ENCODE data around the gene EVA1C. TPM values are rescaled to one million over a fixed set of nuclear protein-coding genes. Genes with fewer than 3 reads are reported as not detected.

EVA1C gene
- total RNA-seq, 5 donors from 2014 or later (not counting 1 experiment from before 2014, with no cell fraction given): 9.7 to 22.1 (median 18.0) TPM

- ATAC-seq (replicated peaks in 1 of 4) (no peak), DNase-seq (no peak)
- H3K27ac Mint-ChIP-seq: no peak overlapping the region
- peaks cover 0 to 5% (median 0%) of the 10 kb centered on the region in 3 donors for H3K4me1 Mint-ChIP-seq
- CTCF ChIA-PET: no interaction called here
- POLR2A ChIA-PET: no interaction called here
- H3K36me3 Mint-ChIP-seq: peaks cover 3% of the 10 kb centered on the region
- no peak overlapping the region for H3K27ac ChIP-seq (ENCODE audit: low read length)
- no peak overlapping the region for H3K4me3 ChIP-seq (ENCODE audit: control insufficient read depth in 1 of 2, extremely low read depth in 1 of 2, low read length in 1 of 2)
- H3K9me3 Mint-ChIP-seq: no peaks in the 10 kb centered on the region
- no peaks in the 10 kb centered on the region for H3K9me3 ChIP-seq
- no peaks in the 10 kb centered on the region for H3K27me3 ChIP-seq (replicated peaks in 1 of 2; ENCODE audit: control insufficient read depth in 2 of 2, extremely low read depth in 1 of 2, insufficient read depth in 2 of 2, low read length in 1 of 2)
- H3K27me3 Mint-ChIP-seq: no peaks in the 10 kb centered on the region
- WGBS (ENCODE audit: insufficient coverage): 86% methylated on average over 2 of the region's 4 CpGs
- H3K4me3 Mint-ChIP-seq: no peak overlapping the region
- peaks cover 0 to 2% of the 10 kb centered on the region in 2 experiments for H3K4me1 ChIP-seq (ENCODE audit: control insufficient read depth in 1 of 2, extremely low read depth in 1 of 2, insufficient read depth in 2 of 2, low read length in 2 of 2)
- no peaks in the 10 kb centered on the region for H3K36me3 ChIP-seq (ENCODE audit: control insufficient read depth in 2 of 2, extremely low read depth in 1 of 2, insufficient read depth in 1 of 2, low read length in 1 of 2)
These were observed 132.2 kb downstream of the EVA1C start for GRCh38 chr21:32544697-32545096.

DNA sequence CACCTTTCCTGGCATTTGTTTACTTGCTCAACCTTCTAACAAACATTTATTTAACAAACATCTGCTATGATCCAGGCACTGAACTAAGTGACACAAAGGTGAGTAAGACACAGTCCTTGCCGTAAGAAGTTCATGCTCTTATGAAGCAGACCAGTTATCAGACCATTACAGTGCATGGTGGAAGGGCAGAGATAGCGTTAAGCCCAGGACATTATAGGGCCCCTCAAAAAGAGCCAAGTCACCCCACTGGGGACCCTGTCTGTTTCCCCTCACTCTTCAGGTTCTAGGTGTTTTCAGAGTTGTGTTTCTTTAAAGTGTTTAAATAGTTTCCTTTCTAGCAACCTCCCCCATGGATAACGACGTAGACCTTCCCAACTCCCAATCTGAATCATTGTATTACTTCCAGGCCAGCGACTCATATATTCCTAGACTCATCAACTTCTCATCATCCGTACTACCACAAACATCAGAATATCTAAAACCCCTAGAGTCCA, 133.5 kb downstream of the EVA1C start:
- H3K9me3 ChIP-seq: no peaks in the 10 kb centered on the region
- no peak overlapping the region for H3K27ac Mint-ChIP-seq

DNA sequence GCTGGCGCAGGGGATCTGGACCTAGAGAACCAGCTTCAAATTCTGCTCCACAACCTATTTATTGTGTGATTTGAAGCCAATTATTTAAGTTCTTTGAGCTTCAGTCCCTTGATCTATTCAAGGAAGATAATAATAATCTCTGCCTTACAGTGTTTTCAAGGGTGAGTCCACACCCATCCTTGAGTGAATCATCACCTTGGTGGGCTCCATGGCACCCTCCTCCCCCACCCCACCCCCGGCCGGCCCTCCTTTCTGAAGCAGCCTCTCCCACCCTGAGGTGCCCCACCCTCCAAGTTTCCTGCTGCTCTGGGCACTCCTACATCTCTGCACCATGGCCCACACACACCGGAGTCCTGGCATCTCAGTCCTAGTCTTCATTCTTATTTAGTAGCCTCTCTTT, 134.5 kb downstream of the EVA1C start:
- no peak overlapping the region for H3K4me3 Mint-ChIP-seq
- Histone ChIP-seq H3K4me1 (ENCODE audit: control insufficient read depth in 1 of 2, extremely low read depth in 1 of 2, insufficient read depth in 2 of 2, low read length in 2 of 2) (peaks cover 0 to 2% of the 10 kb centered on the region in 2 experiments), H3K27me3 (replicated peaks in 1 of 2; ENCODE audit: control insufficient read depth in 2 of 2, extremely low read depth in 1 of 2, insufficient read depth in 2 of 2, low read length in 1 of 2) (no peaks in the 10 kb centered on the region), H3K4me3 (ENCODE audit: control insufficient read depth in 1 of 2, extremely low read depth in 1 of 2, low read length in 1 of 2) (no peak overlapping the region), H3K9me3 (no peaks in the 10 kb centered on the region), H3K36me3 (ENCODE audit: control insufficient read depth in 2 of 2, extremely low read depth in 1 of 2, insufficient read depth in 1 of 2, low read length in 1 of 2) (no peaks in the 10 kb centered on the region), H3K27ac (ENCODE audit: low read length) (no peak overlapping the region)
- no peak for ATAC-seq (replicated peaks in 1 of 4)
- H3K4me1 Mint-ChIP-seq: peaks cover 0 to 5% (median 0%) of the 10 kb centered on the region in 3 donors
- WGBS (ENCODE audit: insufficient coverage): 80% methylated on average over 1 of the region's 4 CpGs
- CTCF ChIA-PET: no interaction called here
- POLR2A ChIA-PET: interaction anchor here in 1 of 2 donors (0.6 kb wide), 1 partner anchor 1074 kb away, joined by 5 read pairs; no protein-coding TSS in a partner anchor
- no peaks in the 10 kb centered on the region for H3K9me3 Mint-ChIP-seq
- H3K27me3 Mint-ChIP-seq: no peaks in the 10 kb centered on the region
- DNase-seq: no peak
- H3K27ac Mint-ChIP-seq: no peak overlapping the region
- peaks cover 3% of the 10 kb centered on the region for H3K36me3 Mint-ChIP-seq

More for the DNA sequence above, 133.5 kb downstream of the EVA1C start:
- Mint-ChIP-seq H3K27me3 (no peaks in the 10 kb centered on the region), H3K9me3 (no peaks in the 10 kb centered on the region), H3K4me1 (peaks cover 0 to 5% (median 0%) of the 10 kb centered on the region in 3 donors), H3K4me3 (no peak overlapping the region), H3K36me3 (peaks cover 3% of the 10 kb centered on the region)
- ChIA-PET CTCF (no interaction called here), POLR2A (no interaction called here)
- no peaks in the 10 kb centered on the region for H3K27me3 ChIP-seq (replicated peaks in 1 of 2; ENCODE audit: control insufficient read depth in 2 of 2, extremely low read depth in 1 of 2, insufficient read depth in 2 of 2, low read length in 1 of 2)
- H3K27ac ChIP-seq (ENCODE audit: low read length): no peak overlapping the region
- H3K4me1 ChIP-seq (ENCODE audit: control insufficient read depth in 1 of 2, extremely low read depth in 1 of 2, insufficient read depth in 2 of 2, low read length in 2 of 2): peaks cover 0 to 2% of the 10 kb centered on the region in 2 experiments
- 80% methylated on average over 1 of the region's 6 CpGs for WGBS (ENCODE audit: insufficient coverage)
- no peaks in the 10 kb centered on the region for H3K36me3 ChIP-seq (ENCODE audit: control insufficient read depth in 2 of 2, extremely low read depth in 1 of 2, insufficient read depth in 1 of 2, low read length in 1 of 2)
- DNase-seq: no peak
- no peak overlapping the region for H3K4me3 ChIP-seq (ENCODE audit: control insufficient read depth in 1 of 2, extremely low read depth in 1 of 2, low read length in 1 of 2)
- no peak for ATAC-seq (replicated peaks in 1 of 4)

DNA sequence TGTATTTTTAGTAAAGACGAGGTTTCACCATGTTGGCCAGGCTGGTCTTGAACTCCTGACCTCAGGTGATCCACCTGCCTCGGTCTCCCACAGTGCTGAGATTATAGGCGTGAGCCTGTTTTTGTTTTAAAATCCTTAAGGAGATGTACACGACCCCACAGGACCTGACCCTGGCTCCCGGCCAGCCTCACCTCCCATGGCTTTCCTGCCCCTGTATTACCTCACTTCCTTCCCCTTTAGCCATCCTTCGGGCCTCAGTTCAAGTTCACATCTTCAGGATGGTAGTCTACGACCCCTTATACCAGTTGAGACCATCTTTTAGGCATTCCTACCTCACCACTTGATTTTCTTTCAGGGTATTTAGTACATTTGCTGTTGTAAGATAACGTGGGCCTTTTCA, 136.5 kb downstream of the EVA1C start:
- no peak overlapping the region for H3K4me3 ChIP-seq (ENCODE audit: control insufficient read depth in 1 of 2, extremely low read depth in 1 of 2, low read length in 1 of 2)
- H3K4me3 Mint-ChIP-seq: no peak overlapping the region
- H3K36me3 ChIP-seq (ENCODE audit: control insufficient read depth in 2 of 2, extremely low read depth in 1 of 2, insufficient read depth in 1 of 2, low read length in 1 of 2): no peaks in the 10 kb centered on the region
- 71% methylated on average over 5 of the region's 8 CpGs for WGBS (ENCODE audit: insufficient coverage)
- no peaks in the 10 kb centered on the region for H3K9me3 ChIP-seq
- H3K9me3 Mint-ChIP-seq: no peaks in the 10 kb centered on the region
- ChIA-PET CTCF (no interaction called here), POLR2A (interaction anchor here in 1 of 2 donors (0.7 kb wide), 1 partner anchor 10 kb away, joined by 3 read pairs; no protein-coding TSS in a partner anchor)
- H3K36me3 Mint-ChIP-seq: no peaks in the 10 kb centered on the region
- ATAC-seq (replicated peaks in 1 of 4): no peak
- H3K27me3 ChIP-seq (replicated peaks in 1 of 2; ENCODE audit: control insufficient read depth in 2 of 2, extremely low read depth in 1 of 2, insufficient read depth in 2 of 2, low read length in 1 of 2): no peaks in the 10 kb centered on the region
- H3K4me1 ChIP-seq (ENCODE audit: control insufficient read depth in 1 of 2, extremely low read depth in 1 of 2, insufficient read depth in 2 of 2, low read length in 2 of 2): peaks cover 0 to 1% of the 10 kb centered on the region in 2 experiments
- no peak for DNase-seq
- no peak overlapping the region for H3K27ac ChIP-seq (ENCODE audit: low read length)
- no peak overlapping the region for H3K27ac Mint-ChIP-seq
- H3K4me1 Mint-ChIP-seq: peaks cover 0 to 2% (median 0%) of the 10 kb centered on the region in 3 donors
- H3K27me3 Mint-ChIP-seq: no peaks in the 10 kb centered on the region

GRCh38 chr21:32549440-32549839, 136.9 kb downstream of the EVA1C start:
- ChIA-PET CTCF (no interaction called here), POLR2A (interaction anchor here in 1 of 2 donors (0.7 kb wide), 1 partner anchor 11 kb away, joined by 3 read pairs; no protein-coding TSS in a partner anchor)
- no peak overlapping the region for H3K27ac ChIP-seq (ENCODE audit: low read length)
- ATAC-seq (replicated peaks in 1 of 4) (no peak), DNase-seq (no peak)
- no CpG with 5 or more reads among the region's 1 CpG for WGBS (ENCODE audit: insufficient coverage)
- H3K4me3 Mint-ChIP-seq: no peak overlapping the region
- H3K27ac Mint-ChIP-seq: no peak overlapping the region
- no peaks in the 10 kb centered on the region for H3K4me1 ChIP-seq (ENCODE audit: control insufficient read depth in 1 of 2, extremely low read depth in 1 of 2, insufficient read depth in 2 of 2, low read length in 2 of 2)
- no peak overlapping the region for H3K4me3 ChIP-seq (ENCODE audit: control insufficient read depth in 1 of 2, extremely low read depth in 1 of 2, low read length in 1 of 2)
- no peaks in the 10 kb centered on the region for H3K36me3 Mint-ChIP-seq
- no peaks in the 10 kb centered on the region for H3K27me3 Mint-ChIP-seq
- H3K36me3 ChIP-seq (ENCODE audit: control insufficient read depth in 2 of 2, extremely low read depth in 1 of 2, insufficient read depth in 1 of 2, low read length in 1 of 2): no peaks in the 10 kb centered on the region
- H3K9me3 Mint-ChIP-seq: no peaks in the 10 kb centered on the region
- H3K27me3 ChIP-seq (replicated peaks in 1 of 2; ENCODE audit: control insufficient read depth in 2 of 2, extremely low read depth in 1 of 2, insufficient read depth in 2 of 2, low read length in 1 of 2): no peaks in the 10 kb centered on the region
- H3K4me1 Mint-ChIP-seq: peaks cover 0 to 2% (median 0%) of the 10 kb centered on the region in 3 donors
- no peaks in the 10 kb centered on the region for H3K9me3 ChIP-seq

GRCh38 chr21:32549886-32550285, 137.4 kb downstream of the EVA1C start:
- Histone ChIP-seq H3K4me1 (ENCODE audit: control insufficient read depth in 1 of 2, extremely low read depth in 1 of 2, insufficient read depth in 2 of 2, low read length in 2 of 2) (no peaks in the 10 kb centered on the region), H3K4me3 (ENCODE audit: control insufficient read depth in 1 of 2, extremely low read depth in 1 of 2, low read length in 1 of 2) (no peak overlapping the region), H3K36me3 (ENCODE audit: control insufficient read depth in 2 of 2, extremely low read depth in 1 of 2, insufficient read depth in 1 of 2, low read length in 1 of 2) (no peaks in the 10 kb centered on the region), H3K9me3 (no peaks in the 10 kb centered on the region), H3K27ac (ENCODE audit: low read length) (no peak overlapping the region), H3K27me3 (replicated peaks in 1 of 2; ENCODE audit: control insufficient read depth in 2 of 2, extremely low read depth in 1 of 2, insufficient read depth in 2 of 2, low read length in 1 of 2) (no peaks in the 10 kb centered on the region)
- Mint-ChIP-seq H3K9me3 (no peaks in the 10 kb centered on the region), H3K4me1 (peaks cover 0 to 2% (median 0%) of the 10 kb centered on the region in 3 donors), H3K27me3 (no peaks in the 10 kb centered on the region), H3K27ac (no peak overlapping the region), H3K36me3 (no peaks in the 10 kb centered on the region), H3K4me3 (no peak overlapping the region)
- ATAC-seq (replicated peaks in 1 of 4) (no peak), DNase-seq (no peak)
- ChIA-PET POLR2A (interaction anchor here in 1 of 2 donors (0.7 kb wide), 1 partner anchor 11 kb away, joined by 3 read pairs; no protein-coding TSS in a partner anchor), CTCF (no interaction called here)
- WGBS (ENCODE audit: insufficient coverage): 87% methylated on average over 3 of the region's 3 CpGs
